AG09319 (cell line): ENCODE results near the gene HCN1.

Experiments used
- DNase-seq: peaks from one replicate; pipeline ENCODE4 v3.0.0-alpha.2; 2010; ENCODE audit warnings: low read depth; ENCODE audit errors: extremely low read depth
- TF ChIP-seq, protein P1 (sequence below): IDR thresholded peaks from 2 replicates; pipeline ENCODE4 v1.5.1; 2011; ENCODE audit warnings: low read depth, mild to moderate bottlenecking, inconsistent platforms, low read length, moderate library complexity

The HCN1 gene

DNA sequence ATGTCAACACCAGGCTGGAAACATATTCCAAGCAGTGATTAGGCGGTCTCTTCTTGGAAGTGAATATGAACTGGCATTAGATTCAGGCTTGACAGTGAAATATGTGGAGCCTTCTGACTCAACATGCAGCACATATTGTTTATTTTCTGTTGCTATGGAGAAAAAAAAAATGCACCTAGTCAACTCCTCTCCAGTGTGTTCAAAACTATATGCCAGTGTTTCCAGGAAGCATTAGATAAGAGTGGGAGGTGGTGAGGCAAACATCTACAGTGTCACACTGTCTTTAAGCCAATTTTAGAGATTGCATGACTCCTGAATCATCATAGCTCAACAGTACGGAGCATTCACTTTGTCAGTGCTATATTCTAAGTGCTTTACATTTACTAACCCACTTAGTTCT is 117.9 kb downstream of the HCN1 start:
- no peak for DNase-seq
- TF ChIP-seq, protein P1, sequence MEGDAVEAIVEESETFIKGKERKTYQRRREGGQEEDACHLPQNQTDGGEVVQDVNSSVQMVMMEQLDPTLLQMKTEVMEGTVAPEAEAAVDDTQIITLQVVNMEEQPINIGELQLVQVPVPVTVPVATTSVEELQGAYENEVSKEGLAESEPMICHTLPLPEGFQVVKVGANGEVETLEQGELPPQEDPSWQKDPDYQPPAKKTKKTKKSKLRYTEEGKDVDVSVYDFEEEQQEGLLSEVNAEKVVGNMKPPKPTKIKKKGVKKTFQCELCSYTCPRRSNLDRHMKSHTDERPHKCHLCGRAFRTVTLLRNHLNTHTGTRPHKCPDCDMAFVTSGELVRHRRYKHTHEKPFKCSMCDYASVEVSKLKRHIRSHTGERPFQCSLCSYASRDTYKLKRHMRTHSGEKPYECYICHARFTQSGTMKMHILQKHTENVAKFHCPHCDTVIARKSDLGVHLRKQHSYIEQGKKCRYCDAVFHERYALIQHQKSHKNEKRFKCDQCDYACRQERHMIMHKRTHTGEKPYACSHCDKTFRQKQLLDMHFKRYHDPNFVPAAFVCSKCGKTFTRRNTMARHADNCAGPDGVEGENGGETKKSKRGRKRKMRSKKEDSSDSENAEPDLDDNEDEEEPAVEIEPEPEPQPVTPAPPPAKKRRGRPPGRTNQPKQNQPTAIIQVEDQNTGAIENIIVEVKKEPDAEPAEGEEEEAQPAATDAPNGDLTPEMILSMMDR, result no peak

- no peak for DNase-seq
- TF ChIP-seq, protein P1, result no peak
Measured at GRCh38 chr5:45568813-45569212, 127.4 kb downstream of the HCN1 start.

- no peak for DNase-seq
- TF ChIP-seq, protein P1, result no peak
Measured at GRCh38 chr5:45542421-45542820, 153.8 kb downstream of the HCN1 start.

GRCh38 chr5:45533663-45534062 is 162.5 kb downstream of the HCN1 start:
- DNase-seq, result no peak
- TF ChIP-seq, protein P1, result no peak

DNA sequence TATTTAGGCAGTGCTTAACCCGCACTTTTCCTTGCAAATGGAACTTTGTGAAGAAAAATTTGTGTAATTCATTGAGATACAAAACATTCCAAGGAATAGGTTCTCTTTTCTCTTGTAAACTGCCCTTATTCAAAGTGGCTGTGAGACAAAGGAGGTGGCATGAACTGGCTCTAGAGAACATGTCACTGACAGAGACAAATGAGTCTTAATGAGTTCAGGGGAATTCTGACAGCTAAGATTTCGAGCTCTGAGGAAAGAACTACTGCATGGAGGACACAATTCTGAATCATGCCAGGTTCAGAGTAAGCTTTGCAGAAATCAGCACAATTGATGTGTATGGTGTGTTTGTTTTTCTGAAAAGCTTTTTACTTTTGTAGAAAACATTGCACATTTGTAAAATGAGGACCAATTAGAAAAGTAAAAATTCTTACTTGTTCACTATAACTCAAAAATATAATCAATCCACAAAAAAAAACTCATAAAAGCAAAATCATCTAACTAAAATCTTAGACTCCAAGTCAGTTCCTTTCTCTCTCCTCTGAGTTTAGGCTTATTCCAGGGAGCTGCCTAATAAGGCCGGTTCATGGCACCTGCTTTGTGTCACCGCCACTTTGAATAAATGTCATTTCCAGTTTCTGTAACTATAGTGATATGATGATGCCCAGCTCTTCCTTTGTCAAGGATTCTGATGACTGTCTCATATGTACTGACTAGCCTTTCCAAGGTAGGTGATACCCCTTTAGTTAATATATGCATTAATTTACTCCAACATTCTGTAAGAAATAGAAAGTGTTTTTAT is 163.2 kb downstream of the HCN1 start:
- TF ChIP-seq, protein P1, result no peak
- DNase-seq, result no peak

DNA sequence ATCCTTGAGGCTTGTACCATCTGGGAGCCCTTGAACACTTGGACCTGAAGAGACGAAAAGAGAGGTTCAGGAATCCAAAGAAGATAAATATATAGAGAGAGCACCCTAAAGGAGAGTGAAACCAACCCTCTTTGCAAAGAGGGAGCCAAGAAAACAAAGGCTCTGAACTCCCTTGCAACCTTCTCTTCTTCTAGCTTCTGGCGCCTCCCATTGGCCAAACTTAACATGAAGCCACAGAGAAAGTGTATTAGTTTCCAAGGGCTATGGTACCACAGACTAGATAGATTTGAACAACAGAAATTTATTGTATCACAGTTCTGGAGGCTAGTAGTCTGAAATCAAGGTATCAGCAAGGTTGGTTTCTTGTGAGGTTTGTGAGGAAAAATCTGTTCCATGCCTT is 175.1 kb downstream of the HCN1 start:
- TF ChIP-seq, protein P1, result peak; percentile 5; the same call in 1 of the 2 replicates

DNA sequence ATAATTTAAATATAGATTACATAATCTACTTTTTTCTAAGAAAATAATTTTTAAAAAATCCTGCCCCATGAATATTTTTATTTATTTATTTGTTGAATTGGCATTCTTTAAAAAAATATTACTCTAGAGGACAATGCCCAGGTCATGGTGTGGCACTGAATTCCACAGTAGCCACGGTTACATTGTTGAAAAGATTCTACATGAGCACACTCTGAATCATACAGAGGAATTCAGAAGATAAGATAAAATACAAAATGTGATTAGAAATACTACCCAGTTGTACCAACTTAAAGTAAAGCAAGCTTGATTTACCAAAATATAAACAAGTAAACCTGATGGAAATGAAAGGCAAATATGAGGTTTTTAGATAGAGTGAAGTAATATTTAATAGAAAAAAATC is 183.7 kb downstream of the HCN1 start:
- DNase-seq, result no peak
- TF ChIP-seq, protein P1, result no peak

More for the DNA sequence above, 175.1 kb downstream of the HCN1 start:
- no peak for DNase-seq
